K562 (cell line): ENCODE data around the gene S100A4. TPM values are rescaled to one million over a fixed set of nuclear protein-coding genes. Genes with fewer than 3 reads are reported as not detected.

Experiments used
- BHLHE40 ChIP-seq: IDR thresholded peaks from 2 replicates; pipeline ENCODE4 v1.6.1; 2011; ENCODE audit warnings: low read length, improper control_type of control experiment
- CREB3L1 ChIP-seq: fragments of 450-650 bp; IDR thresholded peaks from 2 replicates; pipeline ENCODE4 v1.6.1; 2014; ENCODE audit warnings: low read depth, mild to moderate bottlenecking, moderate library complexity, borderline replicate concordance
- CXXC5 ChIP-seq: fragments of 250-450 bp; sonication (Bioruptor Pico); IDR thresholded peaks from 2 replicates; pipeline ENCODE4 v1.8.0; 2022; ENCODE audit warnings: inconsistent platforms, mild to moderate bottlenecking, moderate library complexity
- DDX20 ChIP-seq: fragments of 450-650 bp; IDR thresholded peaks from 2 replicates; pipeline ENCODE4 v1.6.1; 2016; ENCODE audit warnings: missing genetic modification characterization, low read depth, mild to moderate bottlenecking, missing compliant biosample characterization, moderate library complexity
- HMGN3 ChIP-seq: IDR thresholded peaks from 2 replicates; pipeline ENCODE4 v1.6.1; 2011; ENCODE audit warnings: borderline replicate concordance, low read depth, mild to moderate bottlenecking, mixed read lengths, low read length; ENCODE audit not compliant: insufficient read length; ENCODE audit errors: extremely low read depth
- L3MBTL2 ChIP-seq: fragments of 450-650 bp; IDR thresholded peaks from 2 replicates; pipeline ENCODE4 v1.6.1; 2016; ENCODE audit warnings: mild to moderate bottlenecking, moderate library complexity
- MAX ChIP-seq: sonication (generic); formaldehyde crosslinking; IDR thresholded peaks from 2 replicates; pipeline ENCODE4 v1.9.0; 2022; ENCODE audit warnings: mild to moderate bottlenecking, missing genetic modification reagents
- MAZ ChIP-seq, 2 experiments: fragments of 450-650 bp in 1 of 2; sonication (generic) in 1 of 2; formaldehyde crosslinking; IDR thresholded peaks in 1 of 2; conservative IDR thresholded peaks in 1 of 2; 2 replicates each; pipeline versions ENCODE4 v1.4.0 to v1.5.0; 2020; ENCODE audit warnings: mild to moderate bottlenecking in 1 of 2, missing genetic modification reagents in 1 of 2
- MCM3 ChIP-seq: fragments of 450-650 bp; IDR thresholded peaks from 2 replicates; pipeline ENCODE4 v1.6.1; 2016
- REST ChIP-seq, 2 experiments: fragments of 450-650 bp; formaldehyde crosslinking in 1 of 2; IDR thresholded peaks; 2 replicates each; pipeline versions ENCODE4 v1.4.0 to v1.6.1; 2014 to 2020; ENCODE audit warnings: mild to moderate bottlenecking in 2 of 2, borderline replicate concordance in 1 of 2, low read depth in 1 of 2
- SMC3 ChIP-seq: conservative IDR thresholded peaks from 2 replicates; pipeline ENCODE4 v1.6.1; 2011; ENCODE audit warnings: low read depth, low read length, improper control_type of control experiment; ENCODE audit not compliant: insufficient read depth
- STAG1 ChIP-seq: sonication (generic); formaldehyde crosslinking; IDR thresholded peaks from 2 replicates; pipeline ENCODE4 v1.5.0; 2020; ENCODE audit warnings: missing genetic modification reagents, borderline replicate concordance
- USF2 ChIP-seq: sonication (generic); formaldehyde crosslinking; IDR thresholded peaks from 2 replicates; pipeline ENCODE4 v1.5.0; 2020; ENCODE audit warnings: missing genetic modification reagents
- ZBTB7A ChIP-seq: IDR thresholded peaks from 2 replicates; pipeline ENCODE4 v1.6.1; 2011; ENCODE audit warnings: low read depth, mild to moderate bottlenecking, low read length, moderate library complexity, borderline replicate concordance; ENCODE audit not compliant: control insufficient read depth
- ZEB2 ChIP-seq: fragments of 450-650 bp; IDR thresholded peaks from 2 replicates; pipeline ENCODE4 v1.6.1; 2016
- ZNF384 ChIP-seq: IDR thresholded peaks from 2 replicates; pipeline ENCODE4 v1.6.1; 2012; ENCODE audit warnings: low read depth, low read length, improper control_type of control experiment
- polyA plus RNA-seq, 8 experiments: library from polyadenylated mRNA; depleted of rRNA in 4 of 8; stranded (reverse) in 5 of 8; unstranded in 3 of 8; fragments of >200 nt; fragmentation: Nextera tagmentation in 2 of 8; fragmentation: Illumina TruSeq in 1 of 8; extraction: Ambion mirVana in 2 of 8; extraction: Trizol in 1 of 8; gene quantifications; 2 replicates each; pipeline versions ENCODE4 v1.2.1 to v1.2.3, GENCODE V29; 2011 to 2014; ENCODE audit warnings: inconsistent platforms in 1 of 8, missing spikeins in 1 of 8
- total RNA-seq, 7 experiments: library from RNA; depleted of rRNA in 6 of 7; stranded (reverse); fragments of >200 nt in 6 of 7; fragmentation: Illumina TruSeq in 2 of 7; extraction: Trizol in 2 of 7; gene quantifications; 2 replicates each; pipeline versions ENCODE4 v1.2.1 to v1.2.3, GENCODE V29; 2011 to 2021; ENCODE audit warnings: low replicate concordance in 1 of 7

The S100A4 gene
- total and polyA plus RNA-seq, 9 of the 15 experiments (the other 6 are each of a cell fraction or from before 2014, with no cell fraction given) = 3.7 to 20.1 (median 11.2) TPM

- peak; percentile 50 for TF ChIP-seq USF2 (CRISPR knock-in tag)
- peak; percentile 96 for TF ChIP-seq SMC3
- no peak for TF ChIP-seq ZEB2
- peak; percentile 94 for TF ChIP-seq CREB3L1
- peak; percentile 93 for TF ChIP-seq L3MBTL2
- TF ChIP-seq MAZ (CRISPR knock-in tag; conservative IDR thresholded peaks at IDR 0.05 in 1 of 2, IDR thresholded peaks at IDR 0.05 in 1 of 2) = peak; percentile 35 to 47; a peak in 2 of 4 replicates
- TF ChIP-seq STAG1 (CRISPR knock-in tag) = peak; percentile 95
- no peak for TF ChIP-seq MCM3
- peak; percentile 80; the same call in 1 of the 2 replicates for TF ChIP-seq ZBTB7A
- TF ChIP-seq ZNF384 = 0 out of 2 replicates have a peak, but pooled peaks have one; percentile 27
- peak; percentile 40; the same call in 1 of the 2 replicates for TF ChIP-seq BHLHE40
- TF ChIP-seq CXXC5 (CRISPR knock-in tag) = peak; percentile 39
- TF ChIP-seq MAX (CRISPR knock-in tag) = peak; percentile 73; the same call in 1 of the 2 replicates
- TF ChIP-seq HMGN3 = no peak
- peak; percentile 91 for TF ChIP-seq REST (IDR thresholded peaks at IDR 0.05; ENCODE audit: borderline replicate concordance)
- no peak for TF ChIP-seq REST (CRISPR knock-in tag; IDR thresholded peaks at IDR 0.05; ENCODE audit: low read depth)
- no peak for TF ChIP-seq DDX20 (tag)
Measured at GRCh38 chr1:153510984-153511410, 34.6 kb downstream of the S100A4 start (continued).
